ENCODE results near the gene ITGB5. TPM values are rescaled to one million over a fixed set of nuclear protein-coding genes. Genes with fewer than 3 reads are reported as not detected.
"Not testable (repeated sequence)": the region's sequence is repeated elsewhere in the genome, so short reads cannot be mapped to it uniquely, and the experiment has no call there.

Gene ITGB5
- polyA plus RNA-seq, 1 experiment: 393 TPM

DNA sequence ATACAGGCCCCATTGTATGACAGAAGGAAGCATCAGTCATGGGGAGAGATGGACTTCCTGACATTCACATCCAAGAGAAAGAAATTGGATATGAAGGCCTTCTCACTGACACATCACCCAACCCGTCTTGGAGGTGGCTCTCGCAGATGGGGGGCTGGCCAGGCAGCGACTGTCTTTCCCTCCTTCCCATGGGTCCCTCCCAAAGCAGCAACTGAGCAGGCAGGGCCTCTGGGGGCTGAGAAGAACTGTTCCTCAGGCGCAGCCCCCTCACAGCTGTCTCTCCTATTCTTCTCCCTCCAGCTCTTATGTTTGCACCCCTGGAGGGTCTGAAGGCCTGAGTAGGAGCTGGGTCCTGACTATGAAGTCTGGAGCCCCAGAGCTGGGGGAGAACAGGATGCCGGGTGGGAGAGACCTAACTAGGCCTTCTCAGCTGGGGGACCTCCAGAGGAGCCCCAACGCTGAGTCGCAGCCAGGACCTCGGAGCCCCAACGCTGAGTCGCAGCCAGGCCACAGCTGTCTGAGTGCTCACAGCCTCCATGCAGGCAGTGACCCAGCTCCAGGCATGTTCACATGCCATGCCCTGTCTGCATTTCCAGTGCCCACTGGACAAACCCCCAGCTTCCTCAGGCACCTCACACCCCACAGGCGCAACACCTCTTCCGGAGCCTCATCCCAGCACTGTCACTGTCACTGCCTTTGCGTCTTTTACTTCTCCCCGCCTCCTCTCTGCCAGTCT, 127.3 kb downstream of the ITGB5 start:
- Histone ChIP-seq H3K27me3 (ENCODE audit: control insufficient read depth, insufficient read depth, low read length) (no peaks in the 10 kb centered on the region), H3K36me3 (ENCODE audit: control insufficient read depth, insufficient read depth, low read length) (peaks cover 11% of the 10 kb centered on the region), H3K4me3 (ENCODE audit: low read depth, low read length) (no peak overlapping the region)
- POLR2A ChIA-PET: no interaction called here
- TF ChIP-seq, protein P1, sequence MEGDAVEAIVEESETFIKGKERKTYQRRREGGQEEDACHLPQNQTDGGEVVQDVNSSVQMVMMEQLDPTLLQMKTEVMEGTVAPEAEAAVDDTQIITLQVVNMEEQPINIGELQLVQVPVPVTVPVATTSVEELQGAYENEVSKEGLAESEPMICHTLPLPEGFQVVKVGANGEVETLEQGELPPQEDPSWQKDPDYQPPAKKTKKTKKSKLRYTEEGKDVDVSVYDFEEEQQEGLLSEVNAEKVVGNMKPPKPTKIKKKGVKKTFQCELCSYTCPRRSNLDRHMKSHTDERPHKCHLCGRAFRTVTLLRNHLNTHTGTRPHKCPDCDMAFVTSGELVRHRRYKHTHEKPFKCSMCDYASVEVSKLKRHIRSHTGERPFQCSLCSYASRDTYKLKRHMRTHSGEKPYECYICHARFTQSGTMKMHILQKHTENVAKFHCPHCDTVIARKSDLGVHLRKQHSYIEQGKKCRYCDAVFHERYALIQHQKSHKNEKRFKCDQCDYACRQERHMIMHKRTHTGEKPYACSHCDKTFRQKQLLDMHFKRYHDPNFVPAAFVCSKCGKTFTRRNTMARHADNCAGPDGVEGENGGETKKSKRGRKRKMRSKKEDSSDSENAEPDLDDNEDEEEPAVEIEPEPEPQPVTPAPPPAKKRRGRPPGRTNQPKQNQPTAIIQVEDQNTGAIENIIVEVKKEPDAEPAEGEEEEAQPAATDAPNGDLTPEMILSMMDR (IDR thresholded peaks at IDR 0.05; ENCODE audit: insufficient read depth, low read depth, low read length): no peak
- no peak for DNase-seq (ENCODE audit: low read depth)
- CTCF ChIA-PET: interaction anchor here (1.2 to 10.4 kb wide), 18 partner anchors 12 to 825 kb away, joined by 3 to 223 read pairs (median 6); partner anchors contain the start of gene ITGB5

DNA sequence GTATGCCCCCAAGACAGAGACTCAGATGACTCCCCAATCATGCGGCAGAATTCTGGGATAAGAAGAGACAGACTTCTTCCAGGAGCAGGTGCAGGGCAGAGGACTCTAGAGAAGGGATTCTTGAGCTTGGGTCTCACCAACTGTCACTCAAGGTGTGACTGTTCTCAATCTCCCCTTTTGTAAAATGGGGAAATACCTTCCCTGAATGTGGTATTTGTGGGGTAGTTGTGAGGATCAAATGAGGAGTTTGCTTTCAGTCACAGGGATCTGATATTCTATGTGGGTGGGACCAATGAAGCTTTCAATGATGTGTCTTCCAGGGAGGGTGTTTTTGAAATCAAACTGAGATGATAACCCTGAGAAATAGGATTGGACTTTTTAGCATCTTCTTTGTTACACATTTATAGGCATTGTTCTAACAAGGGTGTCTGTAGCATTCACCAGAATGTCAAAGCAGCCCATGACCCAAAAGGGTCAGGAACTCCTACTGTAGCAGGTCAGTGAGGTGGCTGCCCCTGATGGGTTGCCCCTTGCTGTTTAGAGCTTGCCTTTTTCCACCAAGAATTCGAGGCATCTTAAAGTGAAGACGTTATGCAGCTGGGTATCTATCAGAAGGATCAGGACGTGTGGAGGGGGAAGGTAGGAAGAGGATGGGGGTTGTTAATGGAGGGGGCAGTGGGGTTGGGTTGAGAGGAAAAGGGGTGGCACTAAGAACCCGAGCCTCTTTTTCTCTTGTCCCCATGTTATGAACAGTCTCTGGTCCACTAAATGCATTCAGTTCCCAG, 128.1 kb downstream of the ITGB5 start:
- ChIA-PET CTCF (interaction anchor here (0.6 to 10.4 kb wide), 9 partner anchors 28 to 681 kb away, joined by 3 to 223 read pairs (median 5); partner anchors contain the start of gene ITGB5), POLR2A (no interaction called here)
- Histone ChIP-seq H3K27me3 (ENCODE audit: control insufficient read depth, insufficient read depth, low read length) (no peaks in the 10 kb centered on the region), H3K4me3 (ENCODE audit: low read depth, low read length) (no peak overlapping the region), H3K36me3 (ENCODE audit: control insufficient read depth, insufficient read depth, low read length) (peaks cover 6% of the 10 kb centered on the region)
- TF ChIP-seq, protein P1 (IDR thresholded peaks at IDR 0.05; ENCODE audit: insufficient read depth, low read depth, low read length): no peak
- no peak for DNase-seq (ENCODE audit: low read depth)

DNA sequence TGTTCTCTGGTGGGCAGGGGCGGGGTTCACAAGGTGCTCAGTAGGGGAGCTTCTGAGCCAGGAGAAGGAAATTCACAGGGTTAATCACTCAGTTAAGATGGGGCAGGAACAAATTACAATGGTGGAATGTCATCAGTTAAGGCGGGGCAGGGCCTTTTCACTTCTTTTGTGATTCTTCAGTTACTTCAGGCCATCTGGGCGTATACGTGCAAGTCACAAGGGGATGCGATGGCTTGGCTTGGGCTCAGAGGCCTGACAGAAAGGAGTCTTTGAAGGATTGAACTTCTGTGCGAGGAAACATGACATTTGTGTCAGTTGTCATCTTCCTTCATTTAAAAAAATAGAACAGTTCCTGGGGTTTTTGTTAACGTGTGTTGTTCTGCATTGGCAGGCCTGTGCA, 129.2 kb downstream of the ITGB5 start:
- DNase-seq (ENCODE audit: low read depth); H3K36me3 ChIP-seq (ENCODE audit: control insufficient read depth, insufficient read depth, low read length); H3K4me3 ChIP-seq (ENCODE audit: low read depth, low read length); H3K27me3 ChIP-seq (ENCODE audit: control insufficient read depth, insufficient read depth, low read length): not testable (repeated sequence)
- CTCF ChIA-PET: interaction anchor here (0.6 to 10.4 kb wide), 2 partner anchors 126 to 146 kb away, joined by 3 to 223 read pairs; no protein-coding TSS in a partner anchor
- POLR2A ChIA-PET: interaction anchor here (0.5 kb wide), 1 partner anchor 19 kb away, joined by 3 read pairs; no protein-coding TSS in a partner anchor

DNA sequence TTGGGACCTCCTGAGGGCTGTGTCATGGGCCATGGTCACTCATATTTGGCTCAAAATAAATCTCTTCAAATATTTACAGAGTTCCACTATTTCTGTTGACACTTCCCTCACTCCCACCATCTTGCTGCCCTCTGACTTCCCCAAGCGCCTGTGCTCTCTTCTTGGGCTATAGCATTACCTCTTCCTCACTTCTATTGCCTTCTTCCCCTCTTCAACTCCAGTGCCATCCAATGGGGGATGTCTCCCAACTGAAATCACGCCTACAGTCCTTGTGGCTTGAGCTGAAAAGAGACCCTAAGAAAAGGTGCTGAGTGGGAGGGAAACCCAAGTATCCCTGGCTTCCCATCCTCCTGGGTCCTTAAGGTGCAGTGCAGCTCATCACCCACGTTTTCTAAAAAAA, 135.1 kb downstream of the ITGB5 start:
- DNase-seq (ENCODE audit: low read depth): no peak
- TF ChIP-seq, protein P1 (IDR thresholded peaks at IDR 0.05; ENCODE audit: insufficient read depth, low read depth, low read length): no peak
- Histone ChIP-seq H3K36me3 (ENCODE audit: control insufficient read depth, insufficient read depth, low read length) (no peaks in the 10 kb centered on the region), H3K4me3 (ENCODE audit: low read depth, low read length) (no peak overlapping the region), H3K27me3 (ENCODE audit: control insufficient read depth, insufficient read depth, low read length) (no peaks in the 10 kb centered on the region)
- POLR2A ChIA-PET: no interaction called here
- CTCF ChIA-PET: no interaction called here

DNA sequence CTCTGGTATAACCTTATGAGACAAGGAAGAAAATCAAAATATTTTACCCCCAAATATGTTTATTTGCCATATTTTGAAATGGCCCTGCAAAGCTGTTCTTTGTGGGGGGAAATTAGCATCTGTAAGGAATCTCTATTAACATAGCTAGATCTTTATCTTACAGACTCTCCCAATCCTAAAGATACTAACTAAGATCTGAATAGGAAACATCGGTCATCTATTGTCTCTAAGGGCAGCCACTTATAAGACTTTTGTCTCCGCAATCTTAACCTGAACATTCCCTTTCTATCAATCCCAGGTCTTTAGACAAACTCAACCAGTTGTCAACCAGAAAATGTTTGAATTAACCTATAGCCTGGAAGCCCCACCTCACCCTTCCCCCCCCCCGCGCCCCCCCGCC, 135.7 kb downstream of the ITGB5 start:
- H3K4me3 ChIP-seq (ENCODE audit: low read depth, low read length): no peak overlapping the region
- no peaks in the 10 kb centered on the region for H3K27me3 ChIP-seq (ENCODE audit: control insufficient read depth, insufficient read depth, low read length)
- POLR2A ChIA-PET: no interaction called here
- CTCF ChIA-PET: no interaction called here
- no peaks in the 10 kb centered on the region for H3K36me3 ChIP-seq (ENCODE audit: control insufficient read depth, insufficient read depth, low read length)
- TF ChIP-seq, protein P1 (IDR thresholded peaks at IDR 0.05; ENCODE audit: insufficient read depth, low read depth, low read length): no peak
- DNase-seq (ENCODE audit: low read depth): no peak

DNA sequence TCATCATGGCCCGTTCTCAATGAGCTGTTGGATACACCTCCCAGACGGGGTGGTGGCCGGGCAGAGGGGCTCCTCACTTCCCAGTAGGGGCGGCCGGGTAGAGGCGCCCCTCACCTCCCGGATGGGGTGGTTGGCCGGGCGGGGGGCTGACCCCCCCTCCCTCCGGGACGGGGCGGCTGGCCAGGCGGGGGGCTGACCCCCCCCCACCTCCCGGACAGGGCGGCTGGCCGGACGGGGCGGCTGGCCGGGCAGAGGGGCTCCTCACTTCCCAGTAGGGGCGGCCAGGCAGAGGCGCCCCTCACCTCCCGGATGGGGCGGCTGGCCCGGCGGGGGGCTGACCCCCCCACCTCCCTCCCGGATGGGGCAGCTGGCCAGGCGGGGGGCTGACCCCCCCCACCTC, 137.3 kb downstream of the ITGB5 start:
- CTCF ChIA-PET; H3K27me3 ChIP-seq (ENCODE audit: control insufficient read depth, insufficient read depth, low read length); DNase-seq (ENCODE audit: low read depth); POLR2A ChIA-PET; H3K36me3 ChIP-seq (ENCODE audit: control insufficient read depth, insufficient read depth, low read length); H3K4me3 ChIP-seq (ENCODE audit: low read depth, low read length): not testable (repeated sequence)
